Psoas muscle (tissue), 8 donors: ENCODE results near the gene SRPK2. TPM values are rescaled to one million over a fixed set of nuclear protein-coding genes. Genes with fewer than 3 reads are reported as not detected.

Experiments
- ATAC-seq, 4 donors: fragments of 200-7000 bp; cut with Tn5 transposase; one replicate each; pipeline ENCODE4 v1.9.1; 2020; ENCODE audit warnings: moderate library complexity in 3 of 4, mild to moderate bottlenecking in 2 of 4
- DNase-seq, 2 donors: peaks; one replicate each; pipeline ENCODE4 v3.0.0-alpha.2; 2020
- H3K27ac ChIP-seq: fragments of 200-600 bp; one replicate; pipeline ENCODE4 v1.8.0; 2022
- H3K27me3 ChIP-seq, 3 donors: fragments of 200-600 bp in 1 of 3; one replicate each; pipeline versions ENCODE4 v1.6.1 to v1.8.0; 2013 to 2022; ENCODE audit warnings: low read length in 2 of 3, mild to moderate bottlenecking in 2 of 3, moderate library complexity in 1 of 3; ENCODE audit not compliant: insufficient read depth in 3 of 3
- H3K36me3 ChIP-seq, 2 donors: fragments of 200-600 bp in 1 of 2; one replicate each; pipeline versions ENCODE4 v1.6.1 to v1.8.0; 2013 to 2022; ENCODE audit warnings: low read depth in 1 of 2, mild to moderate bottlenecking in 1 of 2, moderate library complexity in 1 of 2; ENCODE audit not compliant: insufficient read depth in 1 of 2
- H3K4me1 ChIP-seq: fragments of 200-600 bp; one replicate; pipeline ENCODE4 v1.8.0; 2022
- H3K4me3 ChIP-seq: fragments of 200-600 bp; one replicate; pipeline ENCODE4 v1.8.0; 2022; ENCODE audit warnings: mild to moderate bottlenecking
- H3K9me3 ChIP-seq: fragments of 200-600 bp; one replicate; pipeline ENCODE4 v1.8.0; 2022
- CTCF ChIP-seq: fragments of 200-600 bp; IDR thresholded peaks from one replicate; pipeline ENCODE4 v1.8.0; 2022; ENCODE audit warnings: antibody characterized with exemption
- WGBS, 3 donors: extraction: QIAGEN DNeasy Blood & Tissue Kit; methylation state at CpG; one replicate each; pipeline versions ENCODE4 v1.1.6 to v1.1.7; 2013; 5-methylcytosine and 5-hydroxymethylcytosine counted together
- intact Hi-C, 2 donors: fragments of 100-400 bp; cut with DNase I; formaldehyde crosslinking; loops; one replicate each; pipeline versions ENCODE4 v1.11.0 to v1.14.2; 2022
- polyA plus RNA-seq, 3 donors: library from polyadenylated mRNA; stranded (reverse); fragments of 200-250 nt; gene quantifications; one replicate each; pipeline ENCODE4 v1.2.3, GENCODE V29; 2013
- total RNA-seq, 4 donors: library from RNA; stranded (reverse); fragmentation: NEBNext Ultra II Directional in 2 of 4; extraction: Animal tissue kit (Norgen Biotek cat#: 25700) in 2 of 4; gene quantifications; one replicate each; pipeline versions ENCODE4 v1.2.1 to v1.2.4, GENCODE V29; 2021 to 2023
- donor health status: healthy with polysubstance abuse.
- donor health status: DM: no; HTN: no; CAD: no; lungs with moderate emphysema.
- donor health status: Bipolar disorder and iron deficiency.
- donor health status: healthy.
- donor health status: DM: yes; HTN: yes; CAD: no.
- donor health status: DM: no; HTN: no; CAD: no.
- donor health status: DM: no; HTN: no; CAD: no.
- donor health status: DM: yes; HTN: yes; CAD: no.

Gene SRPK2
- total and polyA plus RNA-seq, 7 donors, result 12.7 to 51.3 (median 33.2) TPM

GRCh38 chr7:105387508-105388355, 989 bp downstream of the SRPK2 start:
- TF ChIP-seq CTCF, result no peak
- 2 to 4% (median 3%) methylated on average over 50 to 76 of the region's 76 CpGs for WGBS, 3 donors
- H3K4me3 ChIP-seq, result peak overlapping the region; percentile 97
- H3K36me3 ChIP-seq, result no peaks in the 10 kb centered on the region
- no peaks in the 10 kb centered on the region for H3K27me3 ChIP-seq
- no peaks in the 10 kb centered on the region for H3K9me3 ChIP-seq
- peak overlapping the region; percentile 76 for H3K27ac ChIP-seq
- intact Hi-C loops, result loop anchor here in 1 of 2 donors (10.0 kb wide), 1 partner anchor 53 kb away; no protein-coding TSS in a partner anchor
- DNase-seq (peak; percentile 68 to 81), ATAC-seq (peak; percentile 55 to 77 (median 62))
- H3K4me1 ChIP-seq, result peaks cover 11% of the 10 kb centered on the region

GRCh38 chr7:105377903-105378302, 10.8 kb downstream of the SRPK2 start:
- Histone ChIP-seq H3K4me3 (no peak overlapping the region), H3K4me1 (no peaks in the 10 kb centered on the region), H3K27me3 (no peaks in the 10 kb centered on the region), H3K27ac (no peak overlapping the region), H3K9me3 (no peaks in the 10 kb centered on the region), H3K36me3 (no peaks in the 10 kb centered on the region)
- DNase-seq, result no peak
- ATAC-seq, result no peak
- intact Hi-C loops, result no loop called here
- 81 to 89% (median 85%) methylated on average over 3 of the region's 3 CpGs for WGBS, 3 donors
- no peak for TF ChIP-seq CTCF

- Histone ChIP-seq H3K36me3 (no peaks in the 10 kb centered on the region), H3K27ac (no peak overlapping the region), H3K9me3 (no peaks in the 10 kb centered on the region), H3K27me3 (no peaks in the 10 kb centered on the region), H3K4me1 (no peaks in the 10 kb centered on the region), H3K4me3 (no peak overlapping the region)
- WGBS, 3 donors, result 81 to 90% (median 89%) methylated on average over 4 of the region's 4 CpGs
- DNase-seq, result no peak
- no peak for TF ChIP-seq CTCF
- intact Hi-C loops, result no loop called here
- ATAC-seq, result no peak
Measured at GRCh38 chr7:105376908-105377533, 11.7 kb downstream of the SRPK2 start.

- no peak for TF ChIP-seq CTCF
- no peak for ATAC-seq
- H3K27ac ChIP-seq, result no peak overlapping the region
Measured at GRCh38 chr7:105369944-105370343, 18.8 kb downstream of the SRPK2 start.

More at GRCh38 chr7:105369944-105370343, 18.8 kb downstream of the SRPK2 start:
- H3K4me1 ChIP-seq, result no peaks in the 10 kb centered on the region
- no peaks in the 10 kb centered on the region for H3K36me3 ChIP-seq
- H3K27me3 ChIP-seq, result no peaks in the 10 kb centered on the region
- no peak for DNase-seq
- H3K9me3 ChIP-seq, result no peaks in the 10 kb centered on the region
- 73 to 91% (median 86%) methylated on average over 3 of the region's 3 CpGs for WGBS, 3 donors
- H3K4me3 ChIP-seq, result no peak overlapping the region
- intact Hi-C loops, result no loop called here
